OCI-LY7 (cell line): ENCODE data around the gene SOCS7.

Experiments
- EZH2phosphoT487 ChIP-seq: fragments of 200-600 bp; sonication (generic); IDR thresholded peaks from 2 replicates; pipeline ENCODE4 v1.6.1; 2018; ENCODE audit warnings: low read depth, borderline replicate concordance, mild to moderate bottlenecking, mixed run types, antibody characterized with exemption, low read length, moderate library complexity, mixed read lengths
- TF ChIP-seq, protein P1 (sequence below): fragments of 200-600 bp; sonication (generic); conservative IDR thresholded peaks from 2 replicates; pipeline ENCODE4 v1.5.1; 2014; ENCODE audit warnings: mild to moderate bottlenecking, antibody characterized with exemption, low read length, moderate library complexity, mixed read lengths

DNA sequence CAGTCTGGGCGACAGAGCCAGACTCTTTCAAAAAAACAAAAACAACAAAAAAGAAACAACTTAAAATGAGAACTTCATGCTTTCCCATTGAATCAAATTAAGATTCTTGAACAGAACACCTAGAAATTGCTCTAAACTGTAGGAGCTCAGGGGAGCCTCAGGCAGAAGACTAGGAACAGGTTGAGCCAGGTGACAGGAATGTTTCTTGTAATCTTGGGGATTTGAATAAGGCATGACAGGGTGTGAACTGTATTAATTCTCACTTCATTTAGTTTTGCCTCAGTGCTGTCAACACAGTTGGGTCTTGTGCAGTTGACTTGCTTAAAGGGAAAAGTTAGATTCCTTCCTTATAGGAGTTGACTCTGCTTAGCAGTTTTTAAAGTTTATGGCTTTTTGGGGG is 27.8 kb downstream of the SOCS7 start:
- TF ChIP-seq, protein P1, sequence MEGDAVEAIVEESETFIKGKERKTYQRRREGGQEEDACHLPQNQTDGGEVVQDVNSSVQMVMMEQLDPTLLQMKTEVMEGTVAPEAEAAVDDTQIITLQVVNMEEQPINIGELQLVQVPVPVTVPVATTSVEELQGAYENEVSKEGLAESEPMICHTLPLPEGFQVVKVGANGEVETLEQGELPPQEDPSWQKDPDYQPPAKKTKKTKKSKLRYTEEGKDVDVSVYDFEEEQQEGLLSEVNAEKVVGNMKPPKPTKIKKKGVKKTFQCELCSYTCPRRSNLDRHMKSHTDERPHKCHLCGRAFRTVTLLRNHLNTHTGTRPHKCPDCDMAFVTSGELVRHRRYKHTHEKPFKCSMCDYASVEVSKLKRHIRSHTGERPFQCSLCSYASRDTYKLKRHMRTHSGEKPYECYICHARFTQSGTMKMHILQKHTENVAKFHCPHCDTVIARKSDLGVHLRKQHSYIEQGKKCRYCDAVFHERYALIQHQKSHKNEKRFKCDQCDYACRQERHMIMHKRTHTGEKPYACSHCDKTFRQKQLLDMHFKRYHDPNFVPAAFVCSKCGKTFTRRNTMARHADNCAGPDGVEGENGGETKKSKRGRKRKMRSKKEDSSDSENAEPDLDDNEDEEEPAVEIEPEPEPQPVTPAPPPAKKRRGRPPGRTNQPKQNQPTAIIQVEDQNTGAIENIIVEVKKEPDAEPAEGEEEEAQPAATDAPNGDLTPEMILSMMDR = no peak
- no peak for TF ChIP-seq EZH2phosphoT487
